Choroid plexus epithelial cell (primary cell): Measurements from ENCODE around the gene KCNQ5.

Experiments
- DNase-seq: peaks from one replicate; pipeline ENCODE4 v3.0.0-alpha.2; 2010; ENCODE audit warnings: low read depth
- H3K4me3 ChIP-seq: 2 replicates; pipeline ENCODE4 v1.5.1; 2011; ENCODE audit warnings: low read depth, mild to moderate bottlenecking, control low read depth, low read length, moderate library complexity
- TF ChIP-seq, protein P1 (sequence below): conservative IDR thresholded peaks from 2 replicates; pipeline ENCODE4 v1.5.1; 2011; ENCODE audit warnings: low read depth, mild to moderate bottlenecking, control low read depth, inconsistent platforms, low read length, moderate library complexity

KCNQ5 gene

DNA sequence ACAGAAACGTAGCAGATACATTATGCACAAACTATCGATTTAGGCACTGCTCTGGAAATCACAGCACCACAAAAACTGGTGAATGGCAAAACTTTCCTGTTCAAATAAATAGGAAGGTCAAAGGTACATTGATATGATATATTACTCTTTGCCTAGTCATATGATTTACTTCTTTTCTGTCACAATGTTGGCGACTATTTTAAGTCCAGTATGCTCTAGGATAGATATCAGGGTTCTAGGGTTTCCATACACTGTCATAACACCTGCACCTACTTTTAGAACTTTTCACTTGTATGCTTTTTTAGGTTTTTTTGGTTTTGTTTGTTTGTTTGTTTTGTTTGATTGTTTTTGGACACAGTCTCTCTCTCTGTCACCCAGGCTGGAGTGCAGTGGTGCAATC, 578.4 kb downstream of the KCNQ5 start:
- TF ChIP-seq, protein P1, sequence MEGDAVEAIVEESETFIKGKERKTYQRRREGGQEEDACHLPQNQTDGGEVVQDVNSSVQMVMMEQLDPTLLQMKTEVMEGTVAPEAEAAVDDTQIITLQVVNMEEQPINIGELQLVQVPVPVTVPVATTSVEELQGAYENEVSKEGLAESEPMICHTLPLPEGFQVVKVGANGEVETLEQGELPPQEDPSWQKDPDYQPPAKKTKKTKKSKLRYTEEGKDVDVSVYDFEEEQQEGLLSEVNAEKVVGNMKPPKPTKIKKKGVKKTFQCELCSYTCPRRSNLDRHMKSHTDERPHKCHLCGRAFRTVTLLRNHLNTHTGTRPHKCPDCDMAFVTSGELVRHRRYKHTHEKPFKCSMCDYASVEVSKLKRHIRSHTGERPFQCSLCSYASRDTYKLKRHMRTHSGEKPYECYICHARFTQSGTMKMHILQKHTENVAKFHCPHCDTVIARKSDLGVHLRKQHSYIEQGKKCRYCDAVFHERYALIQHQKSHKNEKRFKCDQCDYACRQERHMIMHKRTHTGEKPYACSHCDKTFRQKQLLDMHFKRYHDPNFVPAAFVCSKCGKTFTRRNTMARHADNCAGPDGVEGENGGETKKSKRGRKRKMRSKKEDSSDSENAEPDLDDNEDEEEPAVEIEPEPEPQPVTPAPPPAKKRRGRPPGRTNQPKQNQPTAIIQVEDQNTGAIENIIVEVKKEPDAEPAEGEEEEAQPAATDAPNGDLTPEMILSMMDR, result no peak
- H3K4me3 ChIP-seq, result no peak overlapping the region
- DNase-seq, result no peak

- H3K4me3 ChIP-seq, result no peak overlapping the region
- DNase-seq, result no peak
- TF ChIP-seq, protein P1, result no peak
Measured at GRCh38 chr6:73200735-73201134, 578.9 kb downstream of the KCNQ5 start.

DNA sequence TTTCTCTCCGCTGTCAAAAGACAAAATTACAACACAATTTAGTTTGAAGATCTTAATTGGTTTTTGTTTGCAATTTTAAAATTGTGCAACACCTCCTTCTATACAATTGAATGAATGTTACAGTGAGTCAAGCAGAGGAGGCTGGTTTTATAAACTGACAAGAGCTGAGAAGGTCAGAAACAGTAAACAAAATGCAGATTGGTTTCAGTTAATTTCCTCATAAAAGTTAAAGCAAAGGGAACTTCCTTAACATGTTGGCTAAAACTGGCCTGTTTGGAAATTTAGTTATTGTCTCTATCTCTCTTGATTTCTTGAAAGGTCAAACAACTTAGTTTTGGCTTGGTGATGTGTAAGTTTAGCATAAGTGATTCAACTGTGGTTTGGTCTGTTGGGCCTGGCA, 581.2 kb downstream of the KCNQ5 start:
- no peak overlapping the region for H3K4me3 ChIP-seq
- TF ChIP-seq, protein P1, result no peak
- no peak for DNase-seq

DNA sequence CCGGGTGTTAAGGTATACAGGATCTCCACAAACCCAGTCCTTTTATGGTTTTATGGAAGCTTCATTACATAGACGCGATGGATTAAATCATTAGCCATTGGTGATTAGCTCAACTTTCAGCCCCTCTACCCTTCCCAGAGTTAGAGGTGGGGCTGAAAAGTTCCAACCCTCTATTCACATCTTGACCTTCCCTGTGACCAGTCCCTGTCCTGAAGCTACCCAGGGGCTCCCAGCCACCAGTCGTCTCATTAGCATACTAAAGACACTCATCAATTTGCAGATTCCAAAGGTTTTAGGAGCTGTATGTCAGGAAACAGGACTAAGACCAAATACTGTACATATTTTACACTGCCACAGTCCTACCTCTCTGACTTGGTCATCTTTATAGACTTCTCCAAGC, 582.4 kb downstream of the KCNQ5 start:
- TF ChIP-seq, protein P1, result no peak
- no peak overlapping the region for H3K4me3 ChIP-seq
- DNase-seq, result no peak

GRCh38 chr6:73207221-73207837, 585.5 kb downstream of the KCNQ5 start:
- no peak for DNase-seq
- H3K4me3 ChIP-seq, result no peak overlapping the region
- TF ChIP-seq, protein P1, result no peak

- no peak overlapping the region for H3K4me3 ChIP-seq
- no peak for DNase-seq
- TF ChIP-seq, protein P1, result no peak
Measured at GRCh38 chr6:73209117-73209516, 587.3 kb downstream of the KCNQ5 start.

DNA sequence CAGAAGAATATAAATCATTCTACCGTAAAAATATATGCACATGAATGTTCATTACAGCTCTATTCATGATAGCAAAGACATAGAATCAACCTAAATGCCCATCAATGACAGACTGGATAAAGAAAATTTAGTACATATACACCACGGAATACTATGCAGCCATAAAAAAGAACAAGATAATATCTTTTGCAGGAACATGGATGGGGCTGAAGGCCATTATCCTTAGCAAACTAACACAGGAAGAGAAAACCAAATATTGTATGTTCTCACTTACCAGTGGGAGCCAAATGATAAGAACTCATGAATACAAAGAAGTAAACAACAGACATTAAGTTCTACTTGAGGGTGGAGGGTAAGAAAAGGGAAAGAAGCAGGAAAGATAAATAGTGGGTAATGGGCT, 595.0 kb downstream of the KCNQ5 start:
- H3K4me3 ChIP-seq, result no peak overlapping the region
- no peak for DNase-seq
- TF ChIP-seq, protein P1, result no peak
